Peyer's patch (tissue), 4 donors: ENCODE measurements around the gene DAZAP1.

Experiments used
- POLR2A ChIP-seq, 2 donors: fragments of 450-650 bp; IDR thresholded peaks; one replicate each; pipeline ENCODE4 v1.5.1; 2017; ENCODE audit warnings: antibody characterized with exemption in 2 of 2, mild to moderate bottlenecking in 2 of 2, moderate library complexity in 2 of 2
- TF ChIP-seq, protein P1 (sequence below), 6 experiments: fragments of 450-650 bp in 4 of 6; fragments of 200-600 bp in 2 of 6; sonication (generic) in 1 of 6; IDR thresholded peaks; one replicate each; pipeline ENCODE4 v1.5.1; 2017 to 2019; ENCODE audit warnings: antibody characterized with exemption in 6 of 6, mild to moderate bottlenecking in 3 of 6, moderate library complexity in 1 of 6

DNA sequence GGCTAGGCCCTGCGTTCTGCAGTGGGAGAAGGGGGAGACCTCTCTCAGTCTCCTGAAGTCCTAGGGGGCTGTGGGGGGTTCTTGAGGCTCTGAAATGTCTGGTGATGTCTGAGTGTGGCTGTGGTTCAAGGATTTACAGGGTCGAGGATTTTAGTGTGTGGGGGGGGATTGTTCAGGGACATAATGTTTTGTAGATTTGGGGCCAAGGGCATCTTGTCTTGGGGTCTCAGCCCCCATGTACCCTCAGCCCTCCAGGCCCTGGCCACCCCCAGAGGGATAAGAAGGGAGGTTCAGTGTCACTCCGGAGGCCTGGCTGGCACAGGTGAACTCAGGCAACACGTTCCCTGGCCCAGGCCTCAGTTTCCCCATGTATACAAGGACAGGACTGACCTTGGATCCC, 40.1 kb downstream of the DAZAP1 start:
- TF ChIP-seq, protein P1, sequence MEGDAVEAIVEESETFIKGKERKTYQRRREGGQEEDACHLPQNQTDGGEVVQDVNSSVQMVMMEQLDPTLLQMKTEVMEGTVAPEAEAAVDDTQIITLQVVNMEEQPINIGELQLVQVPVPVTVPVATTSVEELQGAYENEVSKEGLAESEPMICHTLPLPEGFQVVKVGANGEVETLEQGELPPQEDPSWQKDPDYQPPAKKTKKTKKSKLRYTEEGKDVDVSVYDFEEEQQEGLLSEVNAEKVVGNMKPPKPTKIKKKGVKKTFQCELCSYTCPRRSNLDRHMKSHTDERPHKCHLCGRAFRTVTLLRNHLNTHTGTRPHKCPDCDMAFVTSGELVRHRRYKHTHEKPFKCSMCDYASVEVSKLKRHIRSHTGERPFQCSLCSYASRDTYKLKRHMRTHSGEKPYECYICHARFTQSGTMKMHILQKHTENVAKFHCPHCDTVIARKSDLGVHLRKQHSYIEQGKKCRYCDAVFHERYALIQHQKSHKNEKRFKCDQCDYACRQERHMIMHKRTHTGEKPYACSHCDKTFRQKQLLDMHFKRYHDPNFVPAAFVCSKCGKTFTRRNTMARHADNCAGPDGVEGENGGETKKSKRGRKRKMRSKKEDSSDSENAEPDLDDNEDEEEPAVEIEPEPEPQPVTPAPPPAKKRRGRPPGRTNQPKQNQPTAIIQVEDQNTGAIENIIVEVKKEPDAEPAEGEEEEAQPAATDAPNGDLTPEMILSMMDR (IDR thresholded peaks at IDR 0.05), result no peak
- TF ChIP-seq POLR2A (IDR thresholded peaks at IDR 0.05), result no peak
